ENCODE data around the gene ANKRD63.

GRCh38 chr15:40325188-40325587 is 42.3 kb upstream of the ANKRD63 start:
- TF ChIP-seq TAF1 (IDR thresholded peaks at IDR 0.05; ENCODE audit: borderline replicate concordance, insufficient read depth, low read length) (no peak), SIN3A (IDR thresholded peaks at IDR 0.05; ENCODE audit: borderline replicate concordance, insufficient read depth, low read length) (no peak), POLR2AphosphoS5 (IDR thresholded peaks at IDR 0.05; ENCODE audit: low read depth, low read length) (no peak), REST (IDR thresholded peaks at IDR 0.05; ENCODE audit: insufficient read depth in 1 of 2, low read depth in 2 of 2, low read length in 2 of 2) (no peak), FOXP2 (optimal IDR thresholded peaks at IDR 0.05; ENCODE audit: borderline replicate concordance, extremely low read depth, extremely low read length, insufficient read depth) (no peak)

All from PFSK-1 (cell line).